GM12878 (cell line): ENCODE results near the gene HMCN2. TPM values are rescaled to one million over a fixed set of nuclear protein-coding genes. Genes with fewer than 3 reads are reported as not detected.

Experiments used
- ATAC-seq: fragments of 200-7000 bp; cut with Tn5 transposase; 3 replicates; pipeline ENCODE4 v1.9.1; 2020; ENCODE audit warnings: mild to moderate bottlenecking, moderate library complexity
- BruUV-seq: library from RNA; stranded (reverse); fragments of 400-500 nt; replicated peaks from 2 replicates; lab custom pipeline; 2021; lab: Mats Ljungman, UMichigan
- CTCF ChIA-PET: fragments of 300-600 bp; sonication (Branson Sonifier 250); formaldehyde crosslinking; extraction: SDS; loops from one replicate; lab custom pipeline; 2021; ENCODE audit warnings: inconsistent platforms; lab: Yijun Ruan, JAX
- POLR2A ChIA-PET: fragments of 350-600 bp; formaldehyde crosslinking; extraction: SDS; loops from one replicate; lab custom pipeline; 2021; ENCODE audit warnings: inconsistent platforms; lab: Charles Lee
- RAD21 ChIA-PET: fragments of 300-600 bp; sonication (Branson Sonifier 250); formaldehyde crosslinking; loops from one replicate; lab custom pipeline; 2023; ENCODE audit warnings: antibody characterized with exemption; ENCODE audit not compliant: unreplicated experiment; lab: Charles Lee
- SMC1A ChIA-PET: fragments of 300-600 bp; sonication (Branson Sonifier 250); formaldehyde crosslinking; loops from one replicate; lab custom pipeline; 2023; ENCODE audit not compliant: unreplicated experiment, uncharacterized antibody; lab: Charles Lee
- DNase-seq: peaks from one replicate; pipeline ENCODE4 v3.0.0-alpha.2; 2011; ENCODE audit warnings: low read depth, low spot score
- FAIRE-seq: peaks from 3 replicates; lab custom pipeline; 2011; peaks lifted over from hg19 to GRCh38; lab: Jason Lieb, UNC
- H2AFZ ChIP-seq: 2 replicates; pipeline ENCODE4 v1.6.0; 2011; ENCODE audit warnings: low read depth, low read length, control low read depth; ENCODE audit not compliant: control insufficient read depth
- H3K27ac ChIP-seq: 2 replicates; pipeline ENCODE4 v1.5.1; 2011; ENCODE audit warnings: control low read depth; ENCODE audit not compliant: control insufficient read depth, insufficient read depth
- H3K27me3 ChIP-seq, 2 experiments: replicated peaks in 1 of 2; 2 replicates each; pipeline versions ENCODE4 v1.6.0 to v1.6.1; 2011; ENCODE audit warnings: low read length in 1 of 2; ENCODE audit not compliant: control insufficient read depth in 2 of 2, insufficient read depth in 2 of 2
- H3K36me3 ChIP-seq, 2 experiments: 2 replicates each; pipeline ENCODE4 v1.5.1; 2011; ENCODE audit warnings: low read length in 1 of 2; ENCODE audit not compliant: control insufficient read depth in 2 of 2, insufficient read depth in 2 of 2
- H3K4me1 ChIP-seq: 2 replicates; pipeline ENCODE4 v1.6.1; 2011; ENCODE audit warnings: mild to moderate bottlenecking, low read length, moderate library complexity, mixed read lengths; ENCODE audit not compliant: control insufficient read depth, insufficient read depth
- H3K4me2 ChIP-seq: 2 replicates; pipeline ENCODE4 v1.6.0; 2011; ENCODE audit warnings: control low read depth; ENCODE audit not compliant: control insufficient read depth, insufficient read depth
- H3K4me3 ChIP-seq: fragments of 200-600 bp; sonication (generic); 2 replicates; pipeline ENCODE4 v1.5.1; 2016
- H3K79me2 ChIP-seq: 2 replicates; pipeline ENCODE4 v1.6.0; 2011; ENCODE audit warnings: low read length; ENCODE audit not compliant: control insufficient read depth, insufficient read depth
- H3K9ac ChIP-seq: 2 replicates; pipeline ENCODE4 v1.8.0; 2011; ENCODE audit warnings: low read length, control low read depth, mixed read lengths; ENCODE audit not compliant: control insufficient read depth, insufficient read depth
- H3K9me3 ChIP-seq: replicated peaks from 3 replicates; pipeline ENCODE4 v1.5.1; 2011; ENCODE audit warnings: mild to moderate bottlenecking, low read length; ENCODE audit not compliant: control insufficient read depth, insufficient read depth
- H4K20me1 ChIP-seq: 2 replicates; pipeline ENCODE4 v1.6.0; 2011; ENCODE audit not compliant: control insufficient read depth, insufficient read depth
- CTCF ChIP-seq, 3 experiments: IDR thresholded peaks in 2 of 3; conservative IDR thresholded peaks in 1 of 3; 2 replicates each; pipeline ENCODE4 v1.5.1; 2011; ENCODE audit warnings: low read depth in 3 of 3, low read length in 3 of 3, mild to moderate bottlenecking in 3 of 3, control low read depth in 2 of 3, moderate library complexity in 2 of 3, inconsistent platforms in 1 of 3, mixed read lengths in 1 of 3; ENCODE audit not compliant: control insufficient read depth in 2 of 3, insufficient read depth in 1 of 3; ENCODE audit errors: extremely low read depth in 1 of 3
- EED ChIP-seq: sonication (generic); IDR thresholded peaks from 2 replicates; pipeline ENCODE4 v1.6.1; 2016; ENCODE audit warnings: antibody characterized with exemption, low read depth
- HDAC6 ChIP-seq: fragments of 200-600 bp; sonication (generic); IDR thresholded peaks from one replicate; pipeline ENCODE4 v1.8.0; 2017; ENCODE audit warnings: antibody characterized with exemption; ENCODE audit not compliant: unreplicated experiment
- IRF4 ChIP-seq: IDR thresholded peaks from 2 replicates; pipeline ENCODE4 v1.6.1; 2011; ENCODE audit warnings: low read depth, low read length
- MEF2B ChIP-seq: fragments of 450-650 bp; IDR thresholded peaks from 2 replicates; pipeline ENCODE4 v1.6.1; 2018; ENCODE audit warnings: mild to moderate bottlenecking, moderate library complexity; ENCODE audit not compliant: partially characterized antibody, poor library complexity, severe bottlenecking
- SRF ChIP-seq, 2 experiments: IDR thresholded peaks; 2 replicates each; pipeline ENCODE4 v1.6.1; 2011; ENCODE audit warnings: low read depth in 2 of 2, low read length in 2 of 2, mild to moderate bottlenecking in 1 of 2, moderate library complexity in 1 of 2
- YY1 ChIP-seq: IDR thresholded peaks from 2 replicates; pipeline ENCODE4 v1.6.1; 2011; ENCODE audit warnings: low read depth, mild to moderate bottlenecking, low read length
- whole genome bisulfite sequencing: methylation state at CpG from one replicate; pipeline ENCODE4 v1.1.6; 2016; ENCODE audit warnings: low lambda C conversion rate; ENCODE audit not compliant: insufficient replicate concordance, insufficient coverage; ENCODE audit errors: missing lambda C conversion rate; 5-methylcytosine and 5-hydroxymethylcytosine counted together
- in situ Hi-C: fragments of 300-500 bp; cut with MboI; formaldehyde crosslinking; loops from 9 replicates; pipeline ENCODE4 v1.14.3; 2018; ENCODE audit warnings: mixed read lengths
- intact Hi-C: fragments of 100-400 bp; cut with micrococcal nuclease; formaldehyde crosslinking; loops from one replicate; pipeline ENCODE4 v1.14.2; 2022; ENCODE audit not compliant: unreplicated experiment
- polyA plus RNA-seq, 11 experiments: library from polyadenylated mRNA; depleted of rRNA in 4 of 11; unstranded in 6 of 11; stranded (reverse) in 5 of 11; fragments of >200 nt; fragmentation: Nextera tagmentation in 4 of 11; fragmentation: Illumina TruSeq in 1 of 11; extraction: Ambion mirVana in 4 of 11; extraction: Trizol in 1 of 11; gene quantifications; 1 replicate in 1 of 11; 2 replicates in 10 of 11; pipeline versions ENCODE4 v1.2.1 to v1.2.3, GENCODE V29; 2011 to 2016; ENCODE audit warnings: inconsistent platforms in 2 of 11, missing spikeins in 2 of 11, low read depth in 1 of 11
- total RNA-seq, 4 experiments: library from RNA; depleted of rRNA in 3 of 4; stranded (reverse); fragments of >200 nt in 3 of 4; fragmentation: Illumina TruSeq in 1 of 4; extraction: Trizol in 1 of 4; gene quantifications; 2 replicates each; pipeline versions ENCODE4 v1.2.1 to v1.2.3, GENCODE V29; 2013 to 2021
- TF ChIP-seq, protein P1 (sequence below): IDR thresholded peaks from 2 replicates; pipeline ENCODE4 v1.6.1; 2011; ENCODE audit warnings: mild to moderate bottlenecking, low read depth, low read length, moderate library complexity; ENCODE audit not compliant: insufficient replicate concordance

The HMCN2 gene
- total and polyA plus RNA-seq, 10 of the 15 experiments (the other 5 are each of a cell fraction or from before 2014, with no cell fraction given): 0.04 TPM; not detected in 9

- SMC1A ChIA-PET: interaction anchor here (0.6 to 1.1 kb wide), 2 partner anchors 75 to 141 kb away, joined by 3 read pairs; no protein-coding TSS in a partner anchor
- 33% methylated on average over 13 of the region's 13 CpGs for WGBS
Measured at GRCh38 chr9:130315446-130316226, 50.1 kb downstream of the HMCN2 start.

More at GRCh38 chr9:130315446-130316226, 50.1 kb downstream of the HMCN2 start:
- CTCF ChIA-PET: interaction anchor here (0.5 to 3.2 kb wide), 10 partner anchors 22 to 578 kb away, joined by 3 to 13 read pairs (median 4); no protein-coding TSS in a partner anchor
- Histone ChIP-seq H2AFZ (no peak overlapping the region), H3K4me3 (no peak overlapping the region), H3K4me1 (peaks cover 11% of the 10 kb centered on the region), H3K36me3 (no peaks in the 10 kb centered on the region), H3K79me2 (no peaks in the 10 kb centered on the region), H3K4me2 (no peak overlapping the region), H3K27me3 (no peaks in the 10 kb centered on the region; a peak in 2 of 4 replicates), H3K27ac (no peak overlapping the region), H3K9ac (no peak overlapping the region), H4K20me1 (no peaks in the 10 kb centered on the region), H3K9me3 (no peaks in the 10 kb centered on the region)
- RAD21 ChIA-PET: interaction anchor here (0.7 to 1.6 kb wide), 6 partner anchors 73 to 208 kb away, joined by 3 to 7 read pairs (median 3); no protein-coding TSS in a partner anchor
- DNase-seq: no peak
- POLR2A ChIA-PET: interaction anchor here (0.5 kb wide), 2 partner anchors 36 to 67 kb away, joined by 3 to 7 read pairs; no protein-coding TSS in a partner anchor
- no peak for FAIRE-seq
- no TSS peak for BruUV-seq
- ATAC-seq: peak; percentile 72
- intact Hi-C loops (no loop called here), in situ Hi-C loops (no loop called here)
- no peak for TF ChIP-seq HDAC6
- TF ChIP-seq YY1: no peak
- no peak for TF ChIP-seq IRF4
- no peak for TF ChIP-seq EED
- TF ChIP-seq SRF (IDR thresholded peaks at IDR 0.05; ENCODE audit: low read depth in 2 of 2, low read length in 2 of 2): no peak
- TF ChIP-seq, protein P1, sequence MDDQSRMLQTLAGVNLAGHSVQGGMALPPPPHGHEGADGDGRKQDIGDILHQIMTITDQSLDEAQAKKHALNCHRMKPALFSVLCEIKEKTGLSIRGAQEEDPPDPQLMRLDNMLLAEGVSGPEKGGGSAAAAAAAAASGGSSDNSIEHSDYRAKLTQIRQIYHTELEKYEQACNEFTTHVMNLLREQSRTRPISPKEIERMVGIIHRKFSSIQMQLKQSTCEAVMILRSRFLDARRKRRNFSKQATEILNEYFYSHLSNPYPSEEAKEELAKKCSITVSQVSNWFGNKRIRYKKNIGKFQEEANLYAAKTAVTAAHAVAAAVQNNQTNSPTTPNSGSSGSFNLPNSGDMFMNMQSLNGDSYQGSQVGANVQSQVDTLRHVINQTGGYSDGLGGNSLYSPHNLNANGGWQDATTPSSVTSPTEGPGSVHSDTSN: no peak
- TF ChIP-seq MEF2B: no peak
- no peak for TF ChIP-seq CTCF (IDR thresholded peaks at IDR 0.05 in 2 of 3, conservative IDR thresholded peaks at IDR 0.05 in 1 of 3; ENCODE audit: control insufficient read depth in 2 of 3, extremely low read depth in 1 of 3, insufficient read depth in 1 of 3, low read depth in 3 of 3, low read length in 3 of 3)
